GM19324 (cell line): ENCODE results near the gene IFITM10.

ENCODE experiments used
- ATAC-seq: cut with Tn5 transposase; IDR thresholded peaks from one replicate; pipeline ENCODE4 v1.9.1; 2021; ENCODE audit warnings: mild to moderate bottlenecking, moderate library complexity; ENCODE audit not compliant: unreplicated experiment, low FRiP score

IFITM10 gene

DNA sequence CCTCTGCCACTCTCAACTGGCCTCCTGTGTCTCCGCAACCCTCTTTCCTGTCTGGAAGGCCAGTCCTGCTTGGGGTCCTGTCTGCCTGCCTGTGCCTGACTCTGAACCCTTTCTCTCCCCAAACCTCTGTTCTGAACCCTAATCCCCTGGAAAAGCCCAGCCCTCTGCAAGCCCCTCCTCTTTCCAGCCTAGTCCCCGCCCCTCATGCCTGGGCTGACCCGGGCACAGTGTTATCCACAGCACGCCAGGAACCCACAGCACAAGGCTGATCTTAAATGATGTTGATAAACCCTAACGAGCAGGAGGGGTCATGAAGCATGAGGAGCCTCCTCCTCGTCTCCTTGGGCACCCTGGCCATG is at the start of gene IFITM10:
IFITM10 (minus strand) TSS at position 115 of the 359 bp plus-strand sequence. CDS start 153 bp downstream, outside the sequence.
- ATAC-seq: no peak

- ATAC-seq: no peak
These were observed 47.2 kb upstream of the IFITM10 start for GRCh38 chr11:1797391-1798125.

DNA sequence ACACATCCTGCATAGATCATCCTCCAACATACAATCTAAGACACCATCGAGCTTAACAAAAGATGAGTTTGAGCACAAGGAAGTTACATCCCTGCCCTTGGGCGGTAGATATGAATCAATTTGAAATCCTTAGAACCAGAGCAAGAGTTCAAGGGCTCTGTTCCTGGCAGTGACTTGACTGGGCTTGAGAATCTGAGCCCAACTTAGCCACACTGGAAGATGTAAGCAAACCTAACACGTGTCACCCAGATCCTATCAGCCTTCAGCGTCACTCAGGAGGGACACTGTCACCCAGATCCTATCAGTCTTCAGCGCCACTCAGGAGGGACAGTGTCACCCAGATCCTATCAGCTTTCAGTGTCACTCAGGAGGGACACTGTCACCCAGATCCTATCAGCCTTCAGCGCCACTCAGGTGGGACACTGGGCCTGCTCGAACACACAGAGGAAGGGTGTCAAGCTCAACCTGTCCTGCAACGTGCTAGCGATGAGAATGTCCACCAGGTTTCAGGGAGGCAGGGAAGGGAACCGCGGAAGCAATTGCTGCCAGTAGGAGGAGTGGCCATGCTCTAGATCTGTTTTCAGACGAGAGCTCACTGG is 46.1 kb upstream of the IFITM10 start:
- ATAC-seq: no peak

DNA sequence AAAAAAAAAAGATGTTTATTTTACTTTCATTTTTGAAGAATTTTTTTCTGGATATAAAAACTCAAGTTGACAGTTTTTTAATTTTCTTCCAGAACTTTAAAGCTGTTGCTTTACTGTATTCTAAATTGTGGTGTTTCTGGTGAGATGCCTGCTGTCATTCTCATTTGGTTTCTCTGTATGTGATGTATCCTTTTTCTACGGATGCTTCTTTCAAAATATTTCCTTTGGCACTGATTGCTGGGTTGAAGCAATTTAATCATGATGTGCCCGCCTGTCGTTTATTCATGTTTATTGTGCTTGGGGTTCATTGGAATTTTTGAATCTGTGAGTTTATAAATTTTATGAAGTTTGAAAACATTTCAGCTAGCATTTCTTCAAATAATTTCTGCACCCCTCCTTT is 42.7 kb upstream of the IFITM10 start:
- ATAC-seq: no peak

- no peak for ATAC-seq
These were observed 42.1 kb upstream of the IFITM10 start for GRCh38 chr11:1792461-1792860.

DNA sequence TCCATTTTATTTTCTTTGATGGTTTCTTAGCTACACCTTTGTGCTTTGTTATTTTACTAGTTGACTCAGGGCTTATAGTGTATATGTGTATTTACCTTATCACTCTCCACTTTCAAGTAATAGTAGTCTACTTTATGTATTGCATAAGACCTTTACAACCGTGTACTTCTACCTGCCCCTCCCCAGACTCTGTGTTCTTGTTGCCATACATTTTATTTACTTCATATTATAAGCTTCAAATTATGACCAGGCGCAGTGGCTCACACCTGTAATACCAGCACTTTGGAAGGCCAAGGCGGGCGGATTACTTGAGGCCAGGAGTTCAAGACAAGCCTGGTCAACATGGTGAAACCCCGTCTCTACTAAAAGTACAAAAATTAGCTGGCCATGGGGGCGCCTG is 41.5 kb upstream of the IFITM10 start:
- no peak for ATAC-seq

DNA sequence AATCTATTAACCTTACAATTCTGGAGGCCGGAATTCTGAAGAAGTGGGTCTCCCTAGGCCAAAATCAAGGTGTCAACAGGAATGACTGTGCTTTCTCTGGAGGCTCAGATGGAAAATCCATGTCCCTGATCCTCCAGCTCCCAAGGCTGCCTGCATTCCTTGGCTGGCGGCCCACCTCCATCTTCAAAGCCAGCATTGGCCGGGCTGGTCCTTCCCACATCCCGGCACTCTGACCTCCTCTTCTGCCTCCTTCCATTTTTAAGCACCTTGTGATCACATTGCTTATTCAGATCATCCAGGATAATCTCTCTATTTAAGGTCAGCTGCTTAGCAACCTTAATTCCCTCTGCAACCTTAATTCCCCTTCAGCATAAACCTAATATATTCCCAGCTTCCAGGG is 36.1 kb upstream of the IFITM10 start:
- no peak for ATAC-seq

DNA sequence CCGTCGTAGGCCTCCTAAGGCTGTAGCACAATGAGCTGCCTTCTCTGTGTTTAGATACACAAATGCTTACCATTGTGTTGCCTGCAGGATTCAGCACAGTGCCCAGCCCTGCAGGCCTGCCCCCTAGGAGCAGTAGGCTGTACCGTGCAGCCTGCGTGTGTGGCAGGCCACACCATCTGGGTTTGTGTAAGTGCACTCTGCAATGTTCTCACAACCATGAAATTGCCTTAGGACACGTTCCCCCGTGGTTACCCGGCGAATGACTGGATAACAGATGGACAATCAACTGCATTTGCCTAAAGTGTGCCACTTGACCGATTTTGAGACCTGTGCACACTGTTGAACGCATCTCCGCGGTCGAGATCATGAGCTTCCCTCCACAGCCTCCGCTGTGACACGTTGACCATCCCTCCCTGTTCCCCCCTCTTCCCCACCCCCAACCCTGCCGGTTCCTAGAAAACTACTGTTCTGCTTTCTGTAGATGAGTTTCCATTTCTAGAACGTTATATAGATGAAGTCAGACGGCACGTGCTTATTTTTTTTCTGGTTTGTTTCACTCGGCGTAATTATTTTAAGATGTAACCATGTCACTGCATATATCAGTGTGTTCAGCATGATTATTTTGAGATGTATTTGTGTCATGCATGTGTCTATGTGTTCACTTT is 35.5 kb upstream of the IFITM10 start:
- ATAC-seq: no peak

- no peak for ATAC-seq
These were observed 34.6 kb upstream of the IFITM10 start for GRCh38 chr11:1784761-1785650.

DNA sequence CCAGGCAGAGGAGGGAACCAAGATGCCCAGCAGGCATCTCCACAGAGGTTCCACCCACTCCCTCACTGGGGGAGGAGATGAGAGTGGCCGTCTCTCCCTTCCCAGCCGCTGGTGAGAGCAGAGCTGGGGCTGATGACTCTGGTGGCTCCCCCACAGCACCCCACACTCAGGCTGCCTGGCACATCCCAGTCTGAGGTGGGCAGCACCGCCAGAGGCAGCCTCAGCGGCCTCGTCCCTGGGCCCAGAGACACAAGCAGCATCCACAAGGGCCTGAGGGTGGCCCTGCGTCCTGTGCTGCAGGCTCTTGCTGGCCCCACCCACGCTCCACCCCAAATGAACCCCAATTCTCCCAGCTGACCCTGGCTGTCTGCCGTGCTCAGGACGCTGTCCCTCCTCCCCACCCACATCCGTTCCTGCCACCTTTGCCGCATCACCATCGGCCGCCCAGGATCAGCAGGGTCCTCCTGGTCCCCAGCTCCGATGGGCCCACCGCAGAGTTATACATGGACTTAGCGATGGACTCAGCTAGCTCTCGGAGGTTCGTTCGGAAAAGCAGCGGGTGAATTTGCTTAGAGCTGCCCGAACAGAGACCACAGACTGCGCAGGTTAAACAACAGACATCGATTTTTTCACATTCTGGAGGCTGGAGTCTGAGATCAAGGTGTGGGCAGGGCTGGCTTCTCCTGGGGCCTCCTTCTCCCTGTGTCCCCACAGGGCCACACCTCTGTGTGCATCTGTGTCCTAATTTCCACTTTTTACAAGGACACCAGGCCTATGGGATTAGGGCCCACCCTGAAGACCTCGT is 33.5 kb upstream of the IFITM10 start:
- no peak for ATAC-seq

- no peak for ATAC-seq
These were observed 32.7 kb upstream of the IFITM10 start for GRCh38 chr11:1782831-1783724.

DNA sequence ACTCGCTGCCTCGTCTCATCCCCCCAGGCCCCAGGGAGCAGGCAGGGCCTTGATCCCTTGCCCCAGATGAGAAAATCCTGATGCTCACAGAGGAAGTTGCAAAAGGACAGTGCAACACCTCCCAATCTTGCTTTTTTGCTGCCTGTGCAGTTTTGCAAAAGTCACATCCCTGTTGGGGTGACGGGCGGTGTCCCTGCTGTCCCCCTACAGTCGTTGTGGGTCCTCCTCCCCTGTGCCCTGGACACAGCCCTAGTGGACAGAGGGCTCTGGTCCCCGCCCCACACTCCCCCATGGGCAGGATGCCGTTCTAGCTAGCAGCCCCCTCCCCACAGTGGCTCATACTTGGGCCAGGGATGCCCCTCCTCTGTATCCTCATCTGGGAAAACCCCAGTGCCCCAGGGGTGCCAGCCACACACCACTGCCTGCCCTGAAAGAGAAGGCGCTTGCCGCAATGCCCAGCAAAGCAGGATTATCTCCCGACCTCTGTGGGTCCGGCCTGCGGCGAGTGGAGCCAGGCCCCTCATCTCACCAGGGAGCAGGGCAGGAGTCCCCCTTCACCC is 31.7 kb upstream of the IFITM10 start:
- no peak for ATAC-seq

DNA sequence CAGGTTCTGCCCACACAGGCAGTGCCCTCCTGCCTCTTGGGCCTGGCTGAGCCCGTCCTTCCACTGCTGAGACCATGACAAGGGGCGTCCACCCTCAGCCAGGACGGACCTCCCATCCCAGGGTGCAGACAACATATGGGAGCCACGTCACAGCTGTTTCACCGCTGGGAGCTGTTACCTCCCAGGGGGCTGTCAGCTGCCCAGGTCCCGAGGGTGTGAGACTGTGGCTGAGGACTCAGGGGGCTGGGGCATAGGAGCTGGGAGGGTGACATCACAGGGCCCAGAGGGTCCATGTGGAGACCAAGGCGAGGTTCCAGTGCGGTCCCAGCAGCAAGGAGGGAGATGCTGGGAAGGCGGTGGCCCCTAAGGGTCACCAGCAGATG is 31.2 kb upstream of the IFITM10 start:
- ATAC-seq: no peak

DNA sequence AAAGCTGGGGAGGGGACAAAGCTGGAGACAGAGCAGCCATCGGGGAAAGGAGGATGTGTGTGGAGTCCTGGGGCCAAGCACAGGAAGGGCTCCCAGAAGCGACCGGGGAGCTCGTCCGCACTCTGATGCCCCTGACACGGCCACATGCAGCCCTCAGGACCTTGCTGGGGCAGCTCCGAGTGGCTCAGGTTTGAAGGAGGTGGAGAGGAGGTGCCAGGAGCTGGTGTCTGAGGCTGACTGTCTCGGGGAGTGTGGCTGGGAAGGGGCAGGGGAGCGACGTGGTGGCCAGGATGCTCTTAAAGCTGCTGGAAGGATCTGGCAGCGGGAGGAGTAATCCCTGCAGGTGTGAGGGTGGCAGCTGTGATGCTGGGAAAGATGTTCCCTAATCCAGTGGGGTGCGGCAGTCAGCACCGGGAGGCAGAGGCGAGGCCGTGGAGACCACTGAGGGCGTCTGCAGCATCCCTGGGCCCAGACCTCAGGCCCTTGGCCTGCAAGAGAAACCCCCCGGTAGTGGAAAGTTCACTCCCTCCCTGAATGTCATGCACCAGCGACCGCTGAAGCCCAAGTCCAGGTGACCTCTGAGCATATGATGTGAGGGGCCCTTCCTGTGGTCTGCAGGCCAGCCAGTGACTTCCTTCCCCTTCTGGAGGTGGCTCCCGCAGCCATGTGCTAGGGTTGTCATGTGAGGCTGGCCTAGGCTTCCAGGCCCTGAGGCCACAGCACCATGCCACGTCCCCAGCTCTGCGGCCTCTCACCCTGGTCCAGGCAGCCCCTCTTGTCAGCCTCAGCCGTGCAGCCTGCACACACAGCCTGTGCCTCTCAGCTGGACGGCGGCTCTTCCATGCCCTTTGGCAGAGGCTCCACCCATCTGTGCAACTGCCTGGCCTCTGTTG is 30.6 kb upstream of the IFITM10 start:
- no peak for ATAC-seq

DNA sequence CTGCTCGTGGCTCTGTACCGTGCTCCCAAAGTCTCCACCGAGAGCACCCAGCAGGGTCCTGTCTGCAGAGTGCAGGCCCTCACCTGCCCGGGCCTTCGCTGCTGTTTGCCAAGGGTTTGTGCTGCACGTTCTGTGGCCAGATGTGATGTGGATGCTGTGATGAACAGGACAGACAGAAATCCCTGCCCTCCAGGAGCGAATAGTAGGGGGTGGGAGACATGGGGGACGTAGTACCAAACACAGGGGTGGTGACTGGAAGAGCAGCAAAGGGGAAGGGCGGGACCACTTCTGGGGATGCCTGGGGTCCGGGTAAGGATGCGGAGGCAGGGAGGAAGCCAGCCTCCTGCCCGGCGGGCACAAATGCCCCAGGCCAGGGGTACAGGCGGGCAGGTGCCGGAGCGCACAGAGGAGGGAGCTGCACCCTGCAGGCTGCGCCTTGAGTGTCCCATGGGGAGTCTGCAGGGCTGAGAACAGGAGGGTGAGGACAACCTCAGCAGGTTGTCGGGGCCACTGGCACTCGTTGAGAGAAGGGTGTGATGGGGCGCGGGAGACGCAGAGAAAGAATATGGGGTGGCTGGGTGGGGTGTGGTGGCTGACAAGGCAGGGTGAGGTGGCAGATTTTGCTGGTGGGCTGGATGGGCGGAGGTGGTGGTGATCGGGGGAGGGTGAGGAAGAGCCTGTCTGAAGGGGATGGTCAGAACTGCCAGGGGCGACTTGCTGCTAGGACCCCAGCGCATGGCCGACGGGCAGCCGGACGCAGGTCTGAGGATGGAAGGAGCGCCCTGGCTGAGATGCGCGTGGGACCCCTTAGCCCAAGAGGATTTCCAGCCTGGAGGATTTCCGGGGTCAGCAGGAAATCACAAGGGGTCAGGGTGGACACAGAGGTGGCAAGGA is 29.7 kb upstream of the IFITM10 start:
- no peak for ATAC-seq

- no peak for ATAC-seq
These were observed 28.8 kb upstream of the IFITM10 start for GRCh38 chr11:1779034-1779805.
